Keratinocyte (primary cell): Measurements from ENCODE around the gene CD3D. TPM values are rescaled to one million over a fixed set of nuclear protein-coding genes. Genes with fewer than 3 reads are reported as not detected.

Experiments used
- DNase-seq: peaks from one replicate; pipeline ENCODE4 v3.0.0-alpha.2; 2011; ENCODE audit warnings: low read depth, missing footprints, low spot score
- FAIRE-seq: peaks from 2 replicates; lab custom pipeline; 2011; peaks lifted over from hg19 to GRCh38; lab: Jason Lieb, UNC
- H2AFZ ChIP-seq: 2 replicates; pipeline ENCODE4 v1.6.0; 2012; ENCODE audit warnings: low read length, control low read depth, inconsistent platforms; ENCODE audit not compliant: control insufficient read depth
- H3K27ac ChIP-seq: 2 replicates; pipeline ENCODE4 v1.5.1; 2011; ENCODE audit warnings: low read length; ENCODE audit not compliant: control insufficient read depth, insufficient read depth
- H3K27me3 ChIP-seq: 3 replicates; pipeline ENCODE4 v1.6.0; 2011; ENCODE audit warnings: low read length; ENCODE audit not compliant: control insufficient read depth, insufficient read depth; ENCODE audit errors: extremely low read depth
- H3K36me3 ChIP-seq, 2 experiments: 2 replicates in 1 of 2; 3 replicates in 1 of 2; pipeline ENCODE4 v1.5.1; 2011; ENCODE audit warnings: low read length in 2 of 2, mild to moderate bottlenecking in 1 of 2; ENCODE audit not compliant: control insufficient read depth in 2 of 2, insufficient read depth in 2 of 2; ENCODE audit errors: extremely low read depth in 1 of 2
- H3K4me1 ChIP-seq: 3 replicates; pipeline ENCODE4 v1.5.1; 2011; ENCODE audit warnings: low read length; ENCODE audit not compliant: control insufficient read depth, insufficient read depth; ENCODE audit errors: extremely low read depth
- H3K4me2 ChIP-seq: 3 replicates; pipeline ENCODE4 v1.6.0; 2011; ENCODE audit warnings: low read depth, low read length; ENCODE audit not compliant: control insufficient read depth, insufficient read depth; ENCODE audit errors: extremely low read depth
- H3K4me3 ChIP-seq, 3 experiments: fragments of 200-600 bp in 1 of 3; sonication (generic) in 1 of 3; 2 replicates in 2 of 3; 3 replicates in 1 of 3; pipeline ENCODE4 v1.5.1; 2011 to 2016; ENCODE audit warnings: low read length in 3 of 3, mild to moderate bottlenecking in 3 of 3, control low read depth in 2 of 3, inconsistent platforms in 1 of 3, low read depth in 1 of 3, mixed read lengths in 1 of 3, mixed run types in 1 of 3, moderate library complexity in 1 of 3; ENCODE audit not compliant: control insufficient read depth in 2 of 3, insufficient read depth in 2 of 3; ENCODE audit errors: extremely low read depth in 1 of 3
- H3K79me2 ChIP-seq: 2 replicates; pipeline ENCODE4 v1.6.0; 2012; ENCODE audit warnings: low read length; ENCODE audit not compliant: control insufficient read depth, insufficient read depth
- H3K9ac ChIP-seq: 3 replicates; pipeline ENCODE4 v1.6.0; 2011; ENCODE audit warnings: low read length; ENCODE audit not compliant: control insufficient read depth, insufficient read depth; ENCODE audit errors: extremely low read depth
- H3K9me1 ChIP-seq: 3 replicates; pipeline ENCODE4 v1.6.0; 2011; ENCODE audit warnings: low read length; ENCODE audit not compliant: control insufficient read depth, insufficient read depth; ENCODE audit errors: extremely low read depth
- H3K9me3 ChIP-seq: 2 replicates; pipeline ENCODE4 v1.5.1; 2012; ENCODE audit warnings: low read depth, low read length; ENCODE audit not compliant: control insufficient read depth
- H4K20me1 ChIP-seq: 3 replicates; pipeline ENCODE4 v1.6.0; 2011; ENCODE audit warnings: low read length; ENCODE audit not compliant: control insufficient read depth, insufficient read depth; ENCODE audit errors: extremely low read depth
- CTCF ChIP-seq, 3 experiments: IDR thresholded peaks in 1 of 3; conservative IDR thresholded peaks in 1 of 3; optimal IDR thresholded peaks in 1 of 3; 2 replicates in 2 of 3; 3 replicates in 1 of 3; pipeline versions ENCODE3 to v1.5.1; 2011; ENCODE audit warnings: low read length in 3 of 3, mild to moderate bottlenecking in 3 of 3, moderate library complexity in 2 of 3, control low read depth in 1 of 3, inconsistent platforms in 1 of 3; ENCODE audit not compliant: insufficient read depth in 2 of 3; ENCODE audit errors: extremely low read depth in 1 of 3
- EZH2 ChIP-seq: IDR thresholded peaks from one replicate; pipeline ENCODE4 v1.6.1; 2012; ENCODE audit warnings: inconsistent platforms, mild to moderate bottlenecking, low read length, moderate library complexity
- dilution Hi-C: fragments of 300-500 bp; cut with MboI; formaldehyde crosslinking; loops from one replicate; pipeline ENCODE4 v1.7.0; 2020; ENCODE audit warnings: low sequenced_read_pairs; ENCODE audit not compliant: extremely low pct_ligation_motif_present
- polyA plus RNA-seq, 5 experiments: library from polyadenylated mRNA; depleted of rRNA in 3 of 5; stranded (reverse) in 3 of 5; stranded (forward) in 1 of 5; unstranded in 1 of 5; fragments of >200 nt; gene quantifications; 1 replicate in 1 of 5; 2 replicates in 3 of 5; 3 replicates in 1 of 5; pipeline versions ENCODE4 v1.2.1 to v1.2.3, GENCODE V29; 2011 to 2012; ENCODE audit warnings: missing spikeins in 2 of 5, low read depth in 1 of 5, low replicate concordance in 1 of 5

The CD3D gene
- polyA plus RNA-seq, 1 donor (not counting 4 experiments of a cell fraction or from before 2014, with no cell fraction given), result not detected

DNA sequence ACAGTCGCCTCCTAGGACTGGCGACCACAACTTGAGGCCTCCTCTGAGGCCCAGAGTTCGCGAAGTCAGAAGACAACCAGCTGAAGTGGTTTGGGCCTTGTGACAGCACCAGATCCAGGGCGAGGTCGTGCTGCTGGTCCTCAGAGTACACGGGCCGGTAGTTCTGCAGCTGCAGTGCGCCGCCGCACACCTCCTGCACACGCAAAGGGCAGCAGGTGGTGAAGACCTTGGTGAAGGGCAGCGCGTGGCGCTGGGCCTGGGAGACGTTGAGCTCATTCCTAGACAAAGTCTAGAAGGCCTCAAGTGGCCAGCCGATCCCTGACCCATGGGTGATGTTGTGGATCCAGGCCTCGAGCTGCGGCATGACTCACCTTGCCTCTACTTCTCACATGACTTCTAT is 19.8 kb downstream of the CD3D start:
- dilution Hi-C loops, result no loop called here
- Histone ChIP-seq H3K27me3 (no peaks in the 10 kb centered on the region), H3K4me1 (no peaks in the 10 kb centered on the region), H3K9me1 (no peaks in the 10 kb centered on the region), H3K9me3 (no peaks in the 10 kb centered on the region), H2AFZ (no peak overlapping the region), H3K79me2 (no peaks in the 10 kb centered on the region), H3K9ac (no peak overlapping the region), H3K36me3 (no peaks in the 10 kb centered on the region), H3K4me3 (no peak overlapping the region), H4K20me1 (no peaks in the 10 kb centered on the region), H3K27ac (no peak overlapping the region), H3K4me2 (no peak overlapping the region)
- no peak for FAIRE-seq
- no peak for DNase-seq
- no peak for TF ChIP-seq EZH2
- no peak for TF ChIP-seq CTCF (optimal IDR thresholded peaks at IDR 0.05 in 1 of 3, IDR thresholded peaks at IDR 0.05 in 1 of 3, conservative IDR thresholded peaks at IDR 0.05 in 1 of 3; ENCODE audit: extremely low read depth in 1 of 3, insufficient read depth in 2 of 3, low read length in 3 of 3)

GRCh38 chr11:118321386-118322082 is 21.0 kb downstream of the CD3D start:
- Histone ChIP-seq H3K79me2 (no peaks in the 10 kb centered on the region), H3K36me3 (no peaks in the 10 kb centered on the region)

More at GRCh38 chr11:118321386-118322082, 21.0 kb downstream of the CD3D start:
- Histone ChIP-seq H2AFZ (no peak overlapping the region), H3K9me3 (no peaks in the 10 kb centered on the region), H3K27me3 (no peaks in the 10 kb centered on the region), H3K9ac (no peak overlapping the region), H4K20me1 (no peaks in the 10 kb centered on the region), H3K27ac (no peak overlapping the region), H3K4me3 (no peak overlapping the region), H3K9me1 (no peaks in the 10 kb centered on the region), H3K4me1 (peaks cover 8% of the 10 kb centered on the region), H3K4me2 (no peak overlapping the region)
- dilution Hi-C loops, result no loop called here
- DNase-seq (no peak), FAIRE-seq (no peak)
- TF ChIP-seq EZH2 (no peak), CTCF (optimal IDR thresholded peaks at IDR 0.05 in 1 of 3, IDR thresholded peaks at IDR 0.05 in 1 of 3, conservative IDR thresholded peaks at IDR 0.05 in 1 of 3; ENCODE audit: extremely low read depth in 1 of 3, insufficient read depth in 2 of 3, low read length in 3 of 3) (no peak)
